Skeletal muscle cell (primary cell): ENCODE data around the gene IL1RAPL2.

Experiments used
- DNase-seq: peaks from one replicate; pipeline ENCODE4 v3.0.0-alpha.2; 2010; ENCODE audit warnings: low read depth
- H3K4me3 ChIP-seq: 2 replicates; pipeline ENCODE4 v1.5.1; 2011; ENCODE audit warnings: low read depth, mild to moderate bottlenecking, control low read depth, low read length, moderate library complexity

Gene IL1RAPL2

GRCh38 chrX:105116486-105116885 lies 550.5 kb downstream of the IL1RAPL2 start:
- no peak overlapping the region for H3K4me3 ChIP-seq
- no peak for DNase-seq

GRCh38 chrX:105117621-105118020 lies 551.6 kb downstream of the IL1RAPL2 start:
- no peak for DNase-seq
- H3K4me3 ChIP-seq, result no peak overlapping the region

- H3K4me3 ChIP-seq, result no peak overlapping the region
- no peak for DNase-seq
Measured at GRCh38 chrX:105120463-105120862, 554.5 kb downstream of the IL1RAPL2 start.

- no peak overlapping the region for H3K4me3 ChIP-seq
- DNase-seq, result no peak
Measured at GRCh38 chrX:105121186-105121585, 555.2 kb downstream of the IL1RAPL2 start.

- no peak overlapping the region for H3K4me3 ChIP-seq
- DNase-seq, result no peak
Measured at GRCh38 chrX:105126201-105126600, 560.2 kb downstream of the IL1RAPL2 start.

DNA sequence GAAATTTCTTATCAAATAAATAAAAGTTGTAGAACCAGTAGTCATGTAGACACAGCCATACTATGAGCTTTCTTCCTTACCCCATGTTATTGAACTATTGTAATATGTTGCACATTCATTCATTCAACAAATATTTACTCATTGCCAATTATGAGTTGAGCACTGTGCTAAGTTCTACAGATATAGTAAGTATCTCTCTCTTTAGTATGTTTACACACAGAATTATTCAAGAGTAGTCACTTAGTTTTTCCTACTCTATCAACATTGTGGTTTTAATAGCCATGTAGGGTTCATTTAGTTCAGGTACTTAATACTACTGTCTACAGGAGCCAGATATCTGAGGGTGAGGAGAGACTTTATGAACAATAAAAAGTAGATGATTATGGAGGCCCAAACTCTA lies 568.3 kb downstream of the IL1RAPL2 start:
- H3K4me3 ChIP-seq, result no peak overlapping the region
- no peak for DNase-seq

DNA sequence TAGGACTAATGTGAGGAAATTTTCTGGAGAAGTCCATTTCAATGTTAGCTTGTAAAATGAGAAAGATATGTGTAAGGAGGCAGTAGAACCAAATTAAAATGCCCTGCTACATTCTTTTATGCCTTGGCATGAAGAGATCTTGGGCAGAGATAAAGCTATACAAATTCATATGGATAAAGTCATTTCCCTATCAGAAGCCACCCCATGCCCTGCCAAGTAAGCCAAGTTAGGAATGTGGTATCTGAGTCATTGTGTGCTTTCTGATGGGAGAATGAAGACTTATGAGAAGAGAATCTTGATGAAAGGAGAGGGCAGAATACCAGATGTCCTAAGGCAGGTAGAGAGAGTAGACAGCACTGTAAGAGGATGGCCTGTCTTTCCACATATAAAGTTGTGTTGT lies 570.8 kb downstream of the IL1RAPL2 start:
- no peak overlapping the region for H3K4me3 ChIP-seq
- DNase-seq, result no peak

GRCh38 chrX:105150036-105150435 lies 584.0 kb downstream of the IL1RAPL2 start:
- DNase-seq, result no peak
- no peak overlapping the region for H3K4me3 ChIP-seq

DNA sequence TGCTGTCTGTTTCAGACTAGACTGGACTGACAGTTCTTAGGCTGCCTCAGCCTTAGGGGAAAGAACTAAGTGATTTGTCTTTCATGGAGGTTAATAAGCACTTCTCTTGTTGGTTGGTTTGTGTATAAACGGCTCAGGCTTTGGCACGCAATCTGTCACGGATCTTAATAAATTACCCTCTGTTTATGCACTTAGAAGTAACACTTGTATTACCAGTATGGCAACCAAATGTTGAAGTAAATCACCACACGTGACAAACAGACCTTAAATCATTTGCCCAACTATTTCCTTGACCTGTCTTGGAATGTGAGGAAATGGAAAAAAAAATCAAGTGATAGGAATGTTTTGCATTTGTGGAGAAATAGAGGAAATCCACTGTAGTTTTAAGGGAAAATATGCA lies 584.6 kb downstream of the IL1RAPL2 start:
- no peak for DNase-seq
- H3K4me3 ChIP-seq, result no peak overlapping the region

DNA sequence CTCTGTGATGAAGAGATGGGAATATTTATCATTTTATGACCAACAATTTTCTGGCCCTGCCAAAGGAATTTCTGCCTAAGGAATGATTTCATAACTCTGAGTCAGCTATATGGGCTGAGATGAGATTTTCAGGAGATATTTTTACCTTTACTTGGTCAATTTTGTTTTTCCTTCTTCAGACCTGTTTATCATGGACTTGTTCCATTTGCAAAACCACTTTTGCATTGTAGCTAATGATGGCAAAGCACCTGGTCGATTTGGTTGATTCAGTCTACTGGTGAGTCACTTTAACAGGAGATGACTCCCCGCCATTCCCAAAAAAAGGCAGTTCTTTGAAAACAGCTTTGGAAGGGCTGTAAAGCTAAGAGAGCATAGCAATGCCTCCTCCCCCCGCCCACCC lies 601.2 kb downstream of the IL1RAPL2 start:
- DNase-seq, result no peak
- no peak overlapping the region for H3K4me3 ChIP-seq

- DNase-seq, result no peak
- no peak overlapping the region for H3K4me3 ChIP-seq
Measured at GRCh38 chrX:105168577-105168976, 602.6 kb downstream of the IL1RAPL2 start.

DNA sequence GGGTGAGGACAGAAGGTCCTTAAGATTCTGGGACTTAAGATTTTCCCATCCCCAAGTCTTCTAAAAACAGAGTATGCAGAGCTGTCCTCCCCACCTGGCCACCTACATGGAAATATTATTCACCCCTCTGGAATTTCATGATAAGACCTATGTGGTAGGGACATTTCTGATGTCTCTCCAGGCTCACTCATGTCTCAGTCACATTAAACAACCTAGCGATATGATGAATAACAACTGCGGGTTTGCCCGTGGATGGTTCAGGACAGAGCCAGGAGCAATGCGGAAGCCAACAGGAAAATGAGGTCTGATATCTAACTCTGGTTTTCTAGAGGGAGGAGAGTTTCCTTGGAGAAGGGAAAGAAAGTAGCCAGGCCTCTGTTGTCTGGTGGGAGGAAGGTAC lies 607.1 kb downstream of the IL1RAPL2 start:
- no peak overlapping the region for H3K4me3 ChIP-seq
- no peak for DNase-seq

GRCh38 chrX:105179644-105180043 lies 613.6 kb downstream of the IL1RAPL2 start:
- no peak overlapping the region for H3K4me3 ChIP-seq
- no peak for DNase-seq

GRCh38 chrX:105189093-105189492 lies 623.1 kb downstream of the IL1RAPL2 start:
- DNase-seq, result no peak
- H3K4me3 ChIP-seq, result no peak overlapping the region

DNA sequence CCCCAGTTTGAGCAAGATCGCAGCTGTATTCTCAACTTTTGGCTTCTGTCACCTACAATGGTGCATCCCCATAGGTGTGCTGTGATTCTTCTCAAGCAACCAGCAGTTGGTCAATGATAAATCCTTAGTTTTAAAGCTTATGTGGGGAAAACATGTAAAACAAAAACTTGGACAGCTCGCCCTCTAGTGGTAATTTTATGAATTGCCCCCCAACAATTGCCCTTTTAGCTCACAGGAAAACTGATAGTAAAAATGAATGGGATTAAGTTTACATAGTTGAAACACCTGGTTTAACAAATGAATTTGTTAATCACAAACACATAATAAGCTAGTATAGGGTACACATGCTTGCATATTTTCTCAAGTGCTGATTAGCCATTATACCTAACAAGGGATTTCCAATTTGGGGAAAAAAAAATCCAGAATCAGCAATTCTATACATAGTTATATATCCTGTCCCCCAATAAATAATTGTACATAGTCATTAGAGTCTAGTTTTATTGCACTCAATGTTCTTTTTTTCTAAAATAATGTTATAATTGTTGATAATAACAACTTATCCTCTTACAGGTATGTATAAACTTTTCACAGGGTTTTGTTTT lies 624.4 kb downstream of the IL1RAPL2 start:
- H3K4me3 ChIP-seq, result no peak overlapping the region
- no peak for DNase-seq

GRCh38 chrX:105191878-105192277 lies 625.9 kb downstream of the IL1RAPL2 start:
- H3K4me3 ChIP-seq, result no peak overlapping the region
- DNase-seq, result no peak

- H3K4me3 ChIP-seq, result no peak overlapping the region
- no peak for DNase-seq
Measured at GRCh38 chrX:105209406-105209805, 643.4 kb downstream of the IL1RAPL2 start.

DNA sequence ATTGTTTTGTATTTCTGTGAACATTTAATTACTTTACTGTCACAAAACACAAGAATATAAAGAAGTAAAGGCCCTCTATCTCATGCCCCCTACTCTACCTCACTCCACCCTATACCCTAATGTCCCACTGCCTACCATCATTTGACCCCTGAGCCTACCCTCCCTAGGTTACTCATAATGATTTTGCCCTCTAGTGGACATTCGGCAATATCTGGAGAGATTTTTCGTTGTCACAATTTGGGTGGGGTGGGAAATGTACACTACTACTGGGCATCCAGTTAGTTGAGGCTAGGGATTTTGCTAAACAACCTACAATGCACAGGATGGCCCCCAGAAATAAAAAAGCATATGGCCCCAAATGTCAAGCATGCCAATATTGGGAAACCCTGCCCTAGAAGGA lies 644.3 kb downstream of the IL1RAPL2 start:
- H3K4me3 ChIP-seq, result no peak overlapping the region
- DNase-seq, result no peak

DNA sequence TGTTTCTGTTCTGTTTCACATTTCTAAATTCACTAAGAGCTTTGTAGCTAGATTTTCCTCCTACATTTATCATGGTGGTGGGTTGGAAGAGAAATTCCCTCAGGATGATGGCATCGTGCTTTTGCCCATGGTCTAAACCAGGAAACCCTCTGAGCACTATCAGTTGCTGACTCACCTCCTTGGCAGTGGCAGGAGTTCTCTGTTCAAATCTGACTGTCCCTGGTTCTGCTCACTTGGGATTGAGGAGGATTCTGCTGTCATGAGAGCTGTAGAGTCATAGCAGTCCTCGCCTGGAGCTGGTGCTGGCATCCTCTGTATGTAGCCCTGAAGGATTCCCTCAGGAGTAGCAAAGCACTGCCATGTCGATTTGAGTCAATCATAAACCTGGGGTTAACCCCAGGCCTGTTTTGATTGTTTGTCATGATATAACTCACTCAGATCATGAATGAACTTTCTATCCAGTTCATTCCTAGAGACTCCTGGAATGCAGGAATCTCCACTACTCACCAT lies 645.1 kb downstream of the IL1RAPL2 start:
- no peak overlapping the region for H3K4me3 ChIP-seq
- DNase-seq, result no peak

- no peak for DNase-seq
- no peak overlapping the region for H3K4me3 ChIP-seq
Measured at GRCh38 chrX:105219454-105220401, 653.7 kb downstream of the IL1RAPL2 start.

DNA sequence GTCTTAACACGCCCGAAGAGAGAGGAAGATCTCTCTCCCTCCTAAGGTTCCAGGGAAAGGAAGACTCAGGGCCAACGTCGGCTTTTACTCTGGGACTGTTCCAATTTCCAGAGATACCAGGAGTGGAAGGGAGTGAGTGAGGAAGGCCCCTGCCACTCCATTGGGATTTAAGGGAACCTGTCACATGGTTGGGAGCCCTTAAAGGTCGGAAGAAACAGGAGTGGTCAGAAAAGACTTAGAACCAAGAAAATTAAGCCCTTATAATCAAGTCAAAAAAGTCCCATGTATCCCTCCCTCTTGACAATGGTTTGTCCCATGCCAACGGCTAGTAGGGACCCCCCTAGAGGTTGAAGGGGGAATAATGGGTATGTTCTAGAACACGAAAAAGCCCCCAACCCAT lies 654.6 kb downstream of the IL1RAPL2 start, which contains the start of gene TEX13A:
TEX13A (minus strand) TSS at position 59 of the 400 bp plus-strand sequence. CDS start 297 bp downstream, outside the sequence.
- no peak within 1 kb of the TSS for H3K4me3 ChIP-seq
- DNase-seq, result no peak
